ENCODE measurements around the gene COG2. TPM values are rescaled to one million over a fixed set of nuclear protein-coding genes. Genes with fewer than 3 reads are reported as not detected.

COG2 gene
- total and polyA plus RNA-seq, 2 of the 13 experiments (the other 11 are each of a cell fraction or from before 2014, with no cell fraction given) = 16.8 to 36.3 TPM

DNA sequence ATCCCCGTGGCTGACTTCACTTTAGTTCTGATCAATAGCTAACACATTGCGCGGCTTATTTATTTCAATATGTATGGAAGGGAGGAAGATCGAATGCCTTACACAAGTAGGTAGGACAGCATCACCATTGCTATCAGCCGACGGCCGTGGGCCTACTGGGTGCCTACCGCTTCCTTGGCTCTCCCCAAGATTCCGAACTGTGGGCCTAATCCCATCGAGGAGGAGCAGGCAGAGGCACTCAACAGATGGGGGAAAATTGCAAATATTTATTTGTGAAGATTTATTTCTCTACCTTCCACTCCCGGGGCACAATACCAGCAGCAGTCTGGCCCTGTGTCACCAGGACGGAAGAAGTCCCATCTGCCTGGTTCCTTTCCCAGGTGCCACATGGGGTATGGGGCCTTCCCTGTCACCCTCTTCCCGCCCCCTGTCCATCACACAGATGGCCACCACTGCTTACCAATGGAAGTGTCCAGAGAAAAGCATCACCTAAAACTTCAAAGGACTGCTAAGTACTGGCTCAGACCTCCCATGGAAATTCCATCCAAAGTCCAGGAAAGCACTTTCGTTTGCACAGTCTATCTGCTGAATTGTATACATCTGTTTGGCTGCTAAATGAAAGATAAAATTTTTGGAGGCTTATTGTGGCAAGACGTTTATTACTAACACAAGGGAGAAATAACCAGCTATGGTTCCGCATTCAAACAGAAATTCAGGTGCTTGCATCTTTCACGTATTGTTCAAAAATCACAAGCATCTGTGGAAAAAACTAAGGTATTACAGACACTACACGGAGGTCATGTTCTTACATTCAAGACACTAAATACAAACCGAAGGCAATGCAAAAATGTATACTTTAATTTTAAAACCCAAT lies 59.9 kb downstream of the COG2 start (continued):
- TF ChIP-seq PITX1 (CRISPR knock-in tag; IDR thresholded peaks at IDR 0.05) (peak; percentile 48; the same call in 1 of the 2 replicates), NONO (IDR thresholded peaks at IDR 0.05) (no peak), NONO (CRISPR knock-in tag; conservative IDR thresholded peaks at IDR 0.05) (peak; percentile 15; the same call in 1 of the 2 replicates), ZFP36L2 (CRISPR knock-in tag; IDR thresholded peaks at IDR 0.05) (no peak), ARID3A (IDR thresholded peaks at IDR 0.05; ENCODE audit: low read depth, low read length) (peak; percentile 29; the same call in 1 of the 2 replicates), ZFAT (CRISPR knock-in tag; conservative IDR thresholded peaks at IDR 0.05) (peak; percentile 91), REST (IDR thresholded peaks at IDR 0.05; ENCODE audit: borderline replicate concordance in 1 of 2, low read depth in 1 of 2, low read length in 2 of 2) (peak in 1 of 2 experiments; percentile 7; a peak in 1 of 4 replicates), ZNF546 (CRISPR knock-in tag; conservative IDR thresholded peaks at IDR 0.05) (no peak), ZNF30 (CRISPR knock-in tag; IDR thresholded peaks at IDR 0.05) (no peak), SAP130 (CRISPR knock-in tag; IDR thresholded peaks at IDR 0.05; ENCODE audit: low read depth) (peak; percentile 73; the same call in 1 of the 2 replicates), RXRA (CRISPR knock-in tag; IDR thresholded peaks at IDR 0.05) (peak; percentile 26; the same call in 1 of the 2 replicates), NCOA2 (CRISPR knock-in tag; IDR thresholded peaks at IDR 0.05) (peak; percentile 30; the same call in 1 of the 2 replicates), MZF1 (CRISPR knock-in tag; IDR thresholded peaks at IDR 0.05; ENCODE audit: borderline replicate concordance) (no peak), MEIS2 (CRISPR knock-in tag; IDR thresholded peaks at IDR 0.05) (peak; percentile 80), MAX (IDR thresholded peaks at IDR 0.05) (no peak), TAF15 (IDR thresholded peaks at IDR 0.05; ENCODE audit: low read depth, low read length, poor library complexity, severe bottlenecking) (no peak)
- TF ChIP-seq, protein P1, sequence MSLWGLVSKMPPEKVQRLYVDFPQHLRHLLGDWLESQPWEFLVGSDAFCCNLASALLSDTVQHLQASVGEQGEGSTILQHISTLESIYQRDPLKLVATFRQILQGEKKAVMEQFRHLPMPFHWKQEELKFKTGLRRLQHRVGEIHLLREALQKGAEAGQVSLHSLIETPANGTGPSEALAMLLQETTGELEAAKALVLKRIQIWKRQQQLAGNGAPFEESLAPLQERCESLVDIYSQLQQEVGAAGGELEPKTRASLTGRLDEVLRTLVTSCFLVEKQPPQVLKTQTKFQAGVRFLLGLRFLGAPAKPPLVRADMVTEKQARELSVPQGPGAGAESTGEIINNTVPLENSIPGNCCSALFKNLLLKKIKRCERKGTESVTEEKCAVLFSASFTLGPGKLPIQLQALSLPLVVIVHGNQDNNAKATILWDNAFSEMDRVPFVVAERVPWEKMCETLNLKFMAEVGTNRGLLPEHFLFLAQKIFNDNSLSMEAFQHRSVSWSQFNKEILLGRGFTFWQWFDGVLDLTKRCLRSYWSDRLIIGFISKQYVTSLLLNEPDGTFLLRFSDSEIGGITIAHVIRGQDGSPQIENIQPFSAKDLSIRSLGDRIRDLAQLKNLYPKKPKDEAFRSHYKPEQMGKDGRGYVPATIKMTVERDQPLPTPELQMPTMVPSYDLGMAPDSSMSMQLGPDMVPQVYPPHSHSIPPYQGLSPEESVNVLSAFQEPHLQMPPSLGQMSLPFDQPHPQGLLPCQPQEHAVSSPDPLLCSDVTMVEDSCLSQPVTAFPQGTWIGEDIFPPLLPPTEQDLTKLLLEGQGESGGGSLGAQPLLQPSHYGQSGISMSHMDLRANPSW (CRISPR knock-in tag; IDR thresholded peaks at IDR 0.05; ENCODE audit: borderline replicate concordance) = 0 out of 2 replicates have a peak, but pooled peaks have one; percentile 40
- TF ChIP-seq, protein P2, sequence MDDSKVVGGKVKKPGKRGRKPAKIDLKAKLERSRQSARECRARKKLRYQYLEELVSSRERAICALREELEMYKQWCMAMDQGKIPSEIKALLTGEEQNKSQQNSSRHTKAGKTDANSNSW (CRISPR knock-in tag; IDR thresholded peaks at IDR 0.05; ENCODE audit: borderline replicate concordance) = 0 out of 2 replicates have a peak, but pooled peaks have one; percentile 13
- TF ChIP-seq, protein P3, sequence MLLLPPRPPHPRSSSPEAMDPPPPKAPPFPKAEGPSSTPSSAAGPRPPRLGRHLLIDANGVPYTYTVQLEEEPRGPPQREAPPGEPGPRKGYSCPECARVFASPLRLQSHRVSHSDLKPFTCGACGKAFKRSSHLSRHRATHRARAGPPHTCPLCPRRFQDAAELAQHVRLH (CRISPR knock-in tag; IDR thresholded peaks at IDR 0.05; ENCODE audit: borderline replicate concordance, low read depth) = peak; percentile 37; the same call in 1 of the 2 replicates
